Measurements from ENCODE around the gene ARIH2.
"Not testable (repeated sequence)": the region's sequence is repeated elsewhere in the genome, so short reads cannot be mapped to it uniquely, and the experiment has no call there.

ARIH2 gene

DNA sequence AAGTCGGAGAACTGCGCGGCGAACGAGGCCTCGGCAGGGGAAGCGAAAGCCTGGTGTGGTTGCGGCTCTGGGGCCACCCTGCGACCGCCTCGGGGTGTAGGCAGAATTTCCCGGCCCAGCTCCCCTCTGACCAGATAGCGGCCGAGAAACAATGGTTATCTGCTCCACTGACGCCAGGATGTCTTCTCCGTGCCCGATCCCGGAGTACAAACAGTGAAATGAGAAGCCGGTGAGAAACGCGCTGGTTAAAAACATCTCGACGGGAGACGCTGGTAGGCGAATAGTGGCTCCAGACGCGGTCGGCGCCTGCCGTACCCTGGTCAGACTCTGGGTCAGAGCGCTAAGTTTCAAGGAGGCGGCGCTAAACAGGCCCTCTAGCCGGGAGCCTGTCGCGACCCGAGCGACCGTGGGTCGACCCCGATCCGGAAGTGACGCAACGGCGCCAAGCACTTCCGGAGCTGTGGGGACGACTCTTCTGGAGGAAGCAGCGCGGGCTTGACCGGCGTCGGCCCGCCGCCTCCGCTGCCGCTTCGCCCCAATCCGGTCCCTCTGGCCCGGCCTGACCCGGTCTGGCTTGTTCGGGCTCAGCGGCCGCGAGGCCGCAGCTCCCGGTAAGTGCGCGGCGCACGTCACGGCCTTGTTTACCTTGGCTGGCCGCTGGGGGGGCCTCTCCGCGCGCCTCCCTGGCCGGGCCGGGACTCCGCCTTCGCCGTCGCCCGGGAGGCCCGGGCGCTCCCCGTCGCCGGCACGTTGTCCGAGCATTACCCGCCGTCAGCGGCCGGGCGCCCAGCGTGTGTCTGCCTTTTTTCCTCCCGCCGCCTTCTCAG, at the start of gene ARIH2:
ARIH2 (plus strand) TSS at position 455 of the 827 bp plus-strand sequence. CDS start 8,717 bp downstream, outside the sequence.
- peak; percentile 89 for DNase-seq (ENCODE audit: low read depth)

- no peak for DNase-seq (ENCODE audit: low read depth)
Observed at GRCh38 chr3:48877671-48878070, 41.0 kb upstream of the ARIH2 start.

- DNase-seq (ENCODE audit: low read depth) = no peak
Observed at GRCh38 chr3:48879307-48879993, 39.2 kb upstream of the ARIH2 start.

GRCh38 chr3:48879994-48880377, 38.7 kb upstream of the ARIH2 start:
- no peak for DNase-seq (ENCODE audit: low read depth)

DNA sequence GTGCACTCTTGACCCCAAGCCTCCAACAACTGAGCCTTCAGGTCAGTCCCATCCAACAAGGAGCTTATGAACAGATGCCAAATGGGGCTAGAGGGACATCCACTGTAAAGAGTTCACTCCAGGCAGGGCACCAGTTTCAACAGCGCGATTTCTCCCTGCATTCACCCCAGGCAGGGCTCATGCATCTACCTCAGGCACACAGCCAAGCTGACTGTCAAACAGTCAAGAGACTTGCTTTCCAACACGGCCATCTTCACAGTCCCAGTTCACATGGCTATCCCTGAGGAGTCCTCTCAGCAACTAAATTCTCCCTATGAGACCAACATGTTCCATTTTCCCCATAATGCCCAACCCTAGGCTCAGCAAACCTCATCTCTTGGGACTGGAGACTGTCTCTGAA, 37.6 kb upstream of the ARIH2 start:
- no peak for DNase-seq (ENCODE audit: low read depth)

DNA sequence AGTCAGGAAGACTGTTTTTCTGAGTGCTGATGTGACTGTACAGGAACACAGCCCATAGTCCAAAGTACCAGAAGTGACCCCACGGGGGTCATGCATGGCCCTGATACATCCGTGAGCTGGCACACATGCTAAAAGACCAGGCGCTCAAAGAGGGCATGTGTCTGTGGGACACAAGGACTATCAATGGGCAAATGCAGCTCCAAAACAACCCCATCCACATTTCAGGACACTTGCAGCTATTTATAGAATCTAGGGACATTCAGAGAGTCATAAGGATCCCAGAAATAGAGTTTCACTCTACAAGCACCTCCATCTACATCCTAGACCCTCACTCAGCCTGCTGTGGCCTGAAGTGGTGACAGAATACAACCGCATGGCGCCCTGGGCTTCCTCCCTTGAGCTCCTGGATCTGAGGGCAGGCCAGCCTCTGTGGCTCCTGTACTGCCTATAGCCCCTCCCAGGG, 37.0 kb upstream of the ARIH2 start:
- DNase-seq (ENCODE audit: low read depth) = no peak

GRCh38 chr3:48885753-48886152, 32.9 kb upstream of the ARIH2 start:
- no peak for DNase-seq (ENCODE audit: low read depth)

GRCh38 chr3:48891606-48892005, 27.0 kb upstream of the ARIH2 start:
- DNase-seq (ENCODE audit: low read depth) = no peak

- no peak for DNase-seq (ENCODE audit: low read depth)
Observed at GRCh38 chr3:48894516-48894915, 24.1 kb upstream of the ARIH2 start.

GRCh38 chr3:48896936-48897335, 21.7 kb upstream of the ARIH2 start:
- DNase-seq (ENCODE audit: low read depth) = no peak

GRCh38 chr3:48897460-48898376, 20.9 kb upstream of the ARIH2 start:
- DNase-seq (ENCODE audit: low read depth) = no peak

- peak; percentile 94 for DNase-seq (ENCODE audit: low read depth)
Observed at GRCh38 chr3:48898383-48899234, 20.0 kb upstream of the ARIH2 start, which contains the start of gene SLC25A20. TSS of gene SLC25A20 (minus strand) at chr3:48898882. CDS start at chr3:48898794, 88 bp downstream.

DNA sequence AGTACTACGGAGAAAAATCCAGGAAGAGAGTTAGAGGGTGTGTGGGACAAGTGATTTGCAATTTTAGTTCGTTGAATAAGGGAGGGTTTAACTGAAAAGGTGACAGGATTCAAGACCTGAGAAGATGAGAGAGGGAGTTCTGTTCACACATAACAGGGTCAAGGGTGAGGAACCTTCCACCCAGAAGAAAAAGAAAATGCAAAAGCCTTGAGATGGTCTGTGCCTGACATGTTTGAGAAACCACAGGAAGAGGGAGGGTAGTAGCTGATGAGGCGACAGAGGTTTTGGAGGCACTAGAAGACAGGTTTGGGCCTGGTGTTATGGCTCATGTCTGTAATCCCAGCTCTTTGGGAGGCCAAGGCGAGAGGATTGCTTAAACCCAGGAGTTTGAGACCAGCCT, 19.4 kb upstream of the ARIH2 start:
- no peak for DNase-seq (ENCODE audit: low read depth)

GRCh38 chr3:48907026-48907425, 11.6 kb upstream of the ARIH2 start:
- not testable (repeated sequence) for DNase-seq (ENCODE audit: low read depth)

GRCh38 chr3:48915296-48915695, 3.3 kb upstream of the ARIH2 start:
- no peak for DNase-seq (ENCODE audit: low read depth)

DNA sequence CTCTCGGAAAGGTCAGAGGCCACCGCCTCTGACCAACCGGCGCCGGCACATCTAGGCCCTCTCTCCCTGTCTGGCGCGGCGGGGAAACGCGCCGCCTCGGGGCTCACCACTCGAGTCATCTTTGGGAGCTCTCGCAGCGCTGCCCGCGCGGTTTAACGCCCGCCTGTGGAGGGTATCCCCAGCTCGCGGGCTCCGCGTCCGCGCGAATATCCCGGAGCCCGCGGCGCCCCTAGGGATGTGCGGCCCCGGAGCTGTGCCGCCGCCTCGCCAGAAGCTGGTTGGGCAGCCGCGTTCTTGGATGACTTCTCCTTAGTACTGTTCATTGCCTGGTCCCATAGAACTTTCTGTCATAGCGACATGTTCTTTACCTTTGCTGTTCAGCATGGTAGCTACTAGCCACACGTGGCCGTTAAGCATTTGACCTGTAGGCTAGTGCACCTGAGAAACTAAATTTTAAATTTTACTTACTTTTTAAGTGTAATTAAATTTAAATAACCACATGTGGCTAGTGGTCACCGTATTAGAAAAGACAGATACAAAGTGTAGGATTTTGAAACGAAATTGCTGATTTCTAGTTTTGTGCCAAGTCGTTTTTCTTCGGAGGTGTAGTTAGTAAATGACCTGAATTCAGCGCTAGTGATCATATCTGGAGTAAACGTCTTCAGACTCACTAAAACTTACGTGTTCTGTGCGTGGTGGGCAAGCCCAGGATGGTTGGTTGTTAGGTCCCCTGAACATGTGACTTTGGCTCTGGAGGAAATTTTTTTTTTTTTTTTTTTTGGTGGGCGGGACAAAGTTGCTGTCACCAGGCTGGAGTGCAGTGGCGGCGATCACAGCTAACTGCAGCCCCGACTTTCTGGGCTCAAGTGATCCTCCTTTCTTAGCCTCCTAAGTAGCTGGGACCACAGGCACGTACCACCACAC, 835 bp downstream of the ARIH2 start:
- peak; percentile 44 for DNase-seq (ENCODE audit: low read depth)

DNA sequence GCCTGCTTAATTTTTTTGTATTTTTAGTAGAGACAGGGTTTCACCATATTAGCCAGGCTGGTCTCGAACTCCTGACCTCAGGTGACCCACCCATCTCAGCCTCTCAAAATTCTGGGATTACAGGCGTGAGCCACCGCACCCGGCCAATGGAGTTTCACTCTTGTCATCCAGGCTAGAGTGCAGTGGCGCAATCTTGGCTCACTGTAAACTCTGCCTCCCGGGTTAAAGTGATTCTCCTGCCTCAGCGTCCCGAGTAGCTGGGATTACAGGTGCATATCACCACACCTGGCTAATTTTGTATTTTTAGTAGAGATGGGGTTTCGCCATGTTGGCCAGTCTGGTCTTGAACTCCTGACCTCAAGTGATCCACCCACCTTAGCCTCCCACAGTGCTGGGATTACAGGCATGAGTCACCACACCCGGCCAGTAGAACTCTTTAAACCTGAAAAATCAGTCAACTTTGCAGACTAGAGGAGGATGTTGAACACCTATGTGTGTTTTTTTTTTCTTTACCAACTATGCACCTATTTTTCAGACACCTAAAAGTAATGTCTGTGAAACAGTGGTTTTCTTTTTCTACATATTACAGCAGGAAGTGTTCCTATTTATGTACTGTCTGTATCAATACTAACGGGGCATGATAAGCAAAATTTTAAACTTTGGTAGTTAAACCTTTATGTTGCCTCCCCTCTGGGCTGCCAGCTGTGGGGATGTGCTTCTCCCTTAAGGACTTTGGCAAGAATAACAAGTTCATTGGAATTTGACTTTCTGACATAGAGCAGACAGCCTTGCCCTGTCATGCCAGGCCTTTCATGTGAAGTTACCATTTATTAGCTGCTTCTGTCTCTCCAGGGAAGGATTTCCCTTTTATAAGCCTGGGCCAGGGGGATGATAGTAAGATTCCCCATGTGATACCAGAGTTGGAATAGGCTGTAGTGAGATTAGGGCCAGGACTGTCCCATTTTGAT, 8.1 kb downstream of the ARIH2 start:
- DNase-seq (ENCODE audit: low read depth) = peak; percentile 30

DNA sequence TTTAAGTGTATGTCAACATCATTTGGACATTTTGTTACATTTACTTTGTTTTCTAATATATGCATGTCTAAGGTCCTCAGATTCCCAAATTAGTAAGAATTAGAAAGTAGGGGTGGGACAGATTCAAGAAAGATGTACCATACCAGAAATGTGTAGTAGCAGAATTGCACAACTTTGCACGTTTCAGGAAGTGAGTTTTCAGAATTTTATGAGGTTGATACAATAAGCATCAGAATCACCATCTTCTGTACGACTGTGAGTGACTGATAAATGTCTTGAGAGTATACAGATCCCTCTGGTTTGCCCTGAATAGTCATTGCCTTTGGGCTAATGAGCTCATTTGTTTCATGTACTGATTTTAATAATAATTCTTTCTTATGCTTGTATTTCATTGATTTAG, 9.3 kb downstream of the ARIH2 start:
- no peak for DNase-seq (ENCODE audit: low read depth)

GRCh38 chr3:48928679-48929078, 10.0 kb downstream of the ARIH2 start:
- DNase-seq (ENCODE audit: low read depth) = no peak
